Mesenteric fat pad (tissue), 1 donor: ENCODE results near the gene OVOL2. TPM values are rescaled to one million over a fixed set of nuclear protein-coding genes. Genes with fewer than 3 reads are reported as not detected.

Source experiments
- DNase-seq: peaks from one replicate; pipeline ENCODE4 v3.0.0-alpha.2; 2020; ENCODE audit warnings: low spot score
- total RNA-seq: library from RNA; stranded (reverse); fragmentation: NEBNext Ultra II Directional; extraction: Animal tissue kit (Norgen Biotek cat#: 25700); gene quantifications from one replicate; pipeline ENCODE4 v1.2.1, GENCODE V29; 2021
- donor health status: DM: yes; HTN: yes; CAD: no.

Gene OVOL2
- total RNA-seq, 1 donor from 2014 or later = not detected

GRCh38 chr20:17992224-17992637, 65.5 kb downstream of the OVOL2 start:
- peak; percentile 9 for DNase-seq

- DNase-seq = peak; percentile 30
Observed at GRCh38 chr20:17990278-17990972, 67.3 kb downstream of the OVOL2 start.

GRCh38 chr20:17987988-17988387, 69.7 kb downstream of the OVOL2 start:
- DNase-seq = no peak

- no peak for DNase-seq
Observed at GRCh38 chr20:17985388-17986018, 72.2 kb downstream of the OVOL2 start.

- DNase-seq = no peak
Observed at GRCh38 chr20:17976305-17976704, 81.4 kb downstream of the OVOL2 start.

Other genes starting within 250 kb of the OVOL2 start
- 97.6 TPM for gene SNX5, start 89.1 kb downstream of the OVOL2 start, total RNA-seq
- gene MGME1, start 88.9 kb downstream of the OVOL2 start, total RNA-seq = 10.6 TPM
- 9.4 TPM for gene KAT14, start 79.9 kb upstream of the OVOL2 start, total RNA-seq
- gene PET117, start 79.9 kb upstream of the OVOL2 start, total RNA-seq = 15.0 TPM
- 12.4 TPM for gene ZNF133, start 230.6 kb upstream of the OVOL2 start, total RNA-seq